ENCODE results near the gene TIMM21.

The TIMM21 gene

DNA sequence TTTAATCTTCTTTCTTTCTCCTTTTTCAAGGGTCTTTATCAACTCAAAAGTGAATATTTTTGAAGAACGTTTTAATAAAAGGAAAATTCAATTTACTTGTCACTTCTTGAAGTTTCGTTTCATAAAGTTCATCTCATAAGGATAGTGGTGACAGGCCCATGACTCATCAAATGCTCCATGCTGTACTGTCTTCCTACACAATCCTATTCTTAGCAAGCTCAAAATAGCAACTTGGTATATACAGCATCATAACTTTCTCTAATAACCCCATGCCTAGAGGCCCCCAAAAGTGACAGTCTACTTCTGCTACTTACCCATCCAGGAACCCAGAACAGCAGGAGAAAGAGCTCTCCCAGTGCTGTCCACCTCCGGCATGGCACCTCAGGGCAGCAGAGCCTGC, 8.4 kb upstream of the TIMM21 start:
- ATAC-seq (ENCODE audit: insufficient read depth, low read depth) = no peak
- no peak overlapping the region for H2AFZ ChIP-seq (ENCODE audit: low read depth, low read length)
- TF ChIP-seq EZH2 (IDR thresholded peaks at IDR 0.05; ENCODE audit: borderline replicate concordance, low read depth, low read length, severe bottlenecking) = no peak
- TF ChIP-seq, protein P1, sequence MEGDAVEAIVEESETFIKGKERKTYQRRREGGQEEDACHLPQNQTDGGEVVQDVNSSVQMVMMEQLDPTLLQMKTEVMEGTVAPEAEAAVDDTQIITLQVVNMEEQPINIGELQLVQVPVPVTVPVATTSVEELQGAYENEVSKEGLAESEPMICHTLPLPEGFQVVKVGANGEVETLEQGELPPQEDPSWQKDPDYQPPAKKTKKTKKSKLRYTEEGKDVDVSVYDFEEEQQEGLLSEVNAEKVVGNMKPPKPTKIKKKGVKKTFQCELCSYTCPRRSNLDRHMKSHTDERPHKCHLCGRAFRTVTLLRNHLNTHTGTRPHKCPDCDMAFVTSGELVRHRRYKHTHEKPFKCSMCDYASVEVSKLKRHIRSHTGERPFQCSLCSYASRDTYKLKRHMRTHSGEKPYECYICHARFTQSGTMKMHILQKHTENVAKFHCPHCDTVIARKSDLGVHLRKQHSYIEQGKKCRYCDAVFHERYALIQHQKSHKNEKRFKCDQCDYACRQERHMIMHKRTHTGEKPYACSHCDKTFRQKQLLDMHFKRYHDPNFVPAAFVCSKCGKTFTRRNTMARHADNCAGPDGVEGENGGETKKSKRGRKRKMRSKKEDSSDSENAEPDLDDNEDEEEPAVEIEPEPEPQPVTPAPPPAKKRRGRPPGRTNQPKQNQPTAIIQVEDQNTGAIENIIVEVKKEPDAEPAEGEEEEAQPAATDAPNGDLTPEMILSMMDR (IDR thresholded peaks at IDR 0.05; ENCODE audit: borderline replicate concordance, extremely low read depth, low read length, poor library complexity, severe bottlenecking) = no peak

GRCh38 chr18:74140582-74140981, 7.7 kb upstream of the TIMM21 start:
- Histone ChIP-seq H3K27ac (ENCODE audit: low read length) (no peak overlapping the region), H3K36me3 (ENCODE audit: insufficient read depth, low read length) (no peaks in the 10 kb centered on the region), H3K9me3 (ENCODE audit: insufficient read depth, low read length, severe bottlenecking) (no peaks in the 10 kb centered on the region), H3K79me2 (ENCODE audit: insufficient read depth, low read length) (no peaks in the 10 kb centered on the region), H3K4me3 (ENCODE audit: low read depth in 1 of 2, low read length in 2 of 2) (no peak overlapping the region), H3K4me1 (ENCODE audit: insufficient read depth, low read length) (no peaks in the 10 kb centered on the region), H2AFZ (ENCODE audit: low read depth, low read length) (no peak overlapping the region), H3K9ac (ENCODE audit: low read depth, low read length) (no peak overlapping the region), H4K20me1 (ENCODE audit: insufficient read depth, low read length) (no peaks in the 10 kb centered on the region), H3K27me3 (ENCODE audit: insufficient read depth, low read length, poor library complexity) (peaks cover 4% of the 10 kb centered on the region), H3K4me2 (ENCODE audit: insufficient read depth, low read length) (no peak overlapping the region)
- TF ChIP-seq, protein P1 (IDR thresholded peaks at IDR 0.05; ENCODE audit: borderline replicate concordance, extremely low read depth, low read length, poor library complexity, severe bottlenecking) = no peak
- DNase-seq (no peak), ATAC-seq (ENCODE audit: insufficient read depth, low read depth) (no peak)

More for the DNA sequence above, 8.4 kb upstream of the TIMM21 start:
- H3K4me2 ChIP-seq (ENCODE audit: insufficient read depth, low read length) = no peak overlapping the region
- no peak overlapping the region for H3K27ac ChIP-seq (ENCODE audit: low read length)
- H3K4me3 ChIP-seq (ENCODE audit: low read depth in 1 of 2, low read length in 2 of 2) = no peak overlapping the region
- DNase-seq = no peak
- H4K20me1 ChIP-seq (ENCODE audit: insufficient read depth, low read length) = no peaks in the 10 kb centered on the region
- H3K27me3 ChIP-seq (ENCODE audit: insufficient read depth, low read length, poor library complexity) = peaks cover 5% of the 10 kb centered on the region
- H3K79me2 ChIP-seq (ENCODE audit: insufficient read depth, low read length) = no peaks in the 10 kb centered on the region
- no peaks in the 10 kb centered on the region for H3K9me3 ChIP-seq (ENCODE audit: insufficient read depth, low read length, severe bottlenecking)
- H3K36me3 ChIP-seq (ENCODE audit: insufficient read depth, low read length) = no peaks in the 10 kb centered on the region
- no peak overlapping the region for H3K9ac ChIP-seq (ENCODE audit: low read depth, low read length)
- H3K4me1 ChIP-seq (ENCODE audit: insufficient read depth, low read length) = no peaks in the 10 kb centered on the region

GRCh38 chr18:74141667-74142066, 6.7 kb upstream of the TIMM21 start:
- no peak overlapping the region for H3K27ac ChIP-seq (ENCODE audit: low read length)
- no peak for ATAC-seq (ENCODE audit: insufficient read depth, low read depth)
- no peaks in the 10 kb centered on the region for H3K9me3 ChIP-seq (ENCODE audit: insufficient read depth, low read length, severe bottlenecking)
- H3K4me2 ChIP-seq (ENCODE audit: insufficient read depth, low read length) = no peak overlapping the region
- H3K36me3 ChIP-seq (ENCODE audit: insufficient read depth, low read length) = no peaks in the 10 kb centered on the region
- H3K27me3 ChIP-seq (ENCODE audit: insufficient read depth, low read length, poor library complexity) = peaks cover 4% of the 10 kb centered on the region
- no peak for DNase-seq
- no peak overlapping the region for H2AFZ ChIP-seq (ENCODE audit: low read depth, low read length)
- H3K79me2 ChIP-seq (ENCODE audit: insufficient read depth, low read length) = no peaks in the 10 kb centered on the region
- H3K9ac ChIP-seq (ENCODE audit: low read depth, low read length) = no peak overlapping the region
- no peaks in the 10 kb centered on the region for H4K20me1 ChIP-seq (ENCODE audit: insufficient read depth, low read length)
- H3K4me1 ChIP-seq (ENCODE audit: insufficient read depth, low read length) = 0 out of 2 replicates have a peak, but pooled peaks cover under 1% of the 10 kb centered on the region
- no peak overlapping the region for H3K4me3 ChIP-seq (ENCODE audit: low read depth in 1 of 2, low read length in 2 of 2)
- TF ChIP-seq, protein P1 (IDR thresholded peaks at IDR 0.05; ENCODE audit: borderline replicate concordance, extremely low read depth, low read length, poor library complexity, severe bottlenecking) = no peak
- no peak for TF ChIP-seq EZH2 (IDR thresholded peaks at IDR 0.05; ENCODE audit: borderline replicate concordance, low read depth, low read length, severe bottlenecking)

- H4K20me1 ChIP-seq (ENCODE audit: insufficient read depth, low read length) = no peaks in the 10 kb centered on the region
- H3K27me3 ChIP-seq (ENCODE audit: insufficient read depth, low read length, poor library complexity) = peaks cover 4% of the 10 kb centered on the region
- DNase-seq (no peak), ATAC-seq (ENCODE audit: insufficient read depth, low read depth) (no peak)
- no peaks in the 10 kb centered on the region for H3K79me2 ChIP-seq (ENCODE audit: insufficient read depth, low read length)
- H2AFZ ChIP-seq (ENCODE audit: low read depth, low read length) = no peak overlapping the region
- H3K4me1 ChIP-seq (ENCODE audit: insufficient read depth, low read length) = peaks cover 6% of the 10 kb centered on the region
- no peaks in the 10 kb centered on the region for H3K9me3 ChIP-seq (ENCODE audit: insufficient read depth, low read length, severe bottlenecking)
- H3K9ac ChIP-seq (ENCODE audit: low read depth, low read length) = no peak overlapping the region
- H3K27ac ChIP-seq (ENCODE audit: low read length) = no peak overlapping the region
- no peaks in the 10 kb centered on the region for H3K36me3 ChIP-seq (ENCODE audit: insufficient read depth, low read length)
- no peak for TF ChIP-seq EZH2 (IDR thresholded peaks at IDR 0.05; ENCODE audit: borderline replicate concordance, low read depth, low read length, severe bottlenecking)
- TF ChIP-seq, protein P1 (IDR thresholded peaks at IDR 0.05; ENCODE audit: borderline replicate concordance, extremely low read depth, low read length, poor library complexity, severe bottlenecking) = no peak
- H3K4me3 ChIP-seq (ENCODE audit: low read depth in 1 of 2, low read length in 2 of 2) = no peak overlapping the region
- H3K4me2 ChIP-seq (ENCODE audit: insufficient read depth, low read length) = no peak overlapping the region
Measured at GRCh38 chr18:74142252-74142651, 6.1 kb upstream of the TIMM21 start.

Measured in DND-41 (cell line).